Heart right ventricle (tissue), 16 donors: ENCODE data around the gene PPP2R2B. TPM values are rescaled to one million over a fixed set of nuclear protein-coding genes. Genes with fewer than 3 reads are reported as not detected.

Source experiments
- ATAC-seq, 8 donors: fragments of 200-7000 bp; cut with Tn5 transposase; one replicate each; pipeline ENCODE4 v1.9.1; 2020; ENCODE audit warnings: mild to moderate bottlenecking in 8 of 8, moderate library complexity in 8 of 8, moderate number of reproducible peaks in 1 of 8
- DNase-seq, 2 donors: peaks; one replicate each; pipeline ENCODE4 v3.0.0-alpha.2; 2020
- H3K27ac ChIP-seq, 10 donors: fragments of 200-600 bp; sonication (generic) in 2 of 10; one replicate each; pipeline versions ENCODE4 v1.5.0 to v1.8.0; 2020 to 2022; ENCODE audit warnings: mild to moderate bottlenecking in 3 of 10
- H3K27me3 ChIP-seq, 7 donors: fragments of 200-600 bp; one replicate each; pipeline ENCODE4 v1.8.0; 2021 to 2022; ENCODE audit warnings: mild to moderate bottlenecking in 2 of 7
- H3K36me3 ChIP-seq, 9 donors: fragments of 200-600 bp; sonication (generic) in 1 of 9; one replicate each; pipeline versions ENCODE4 v1.5.0 to v1.8.0; 2020 to 2022; ENCODE audit warnings: mild to moderate bottlenecking in 2 of 9
- H3K4me1 ChIP-seq, 9 donors: fragments of 200-600 bp; sonication (generic) in 1 of 9; one replicate each; pipeline versions ENCODE4 v1.5.0 to v1.8.0; 2020 to 2022; ENCODE audit warnings: mild to moderate bottlenecking in 4 of 9
- H3K4me3 ChIP-seq, 10 donors: fragments of 200-600 bp; sonication (generic) in 2 of 10; one replicate each; pipeline versions ENCODE4 v1.5.0 to v1.8.0; 2020 to 2022; ENCODE audit warnings: mild to moderate bottlenecking in 7 of 10, moderate library complexity in 2 of 10
- H3K9me3 ChIP-seq, 11 donors: fragments of 200-600 bp in 10 of 11; sonication (generic) in 2 of 11; one replicate each; pipeline versions ENCODE4 v1.5.0 to v1.8.0; 2013 to 2022; ENCODE audit warnings: mild to moderate bottlenecking in 2 of 11, control low read depth in 1 of 11, moderate library complexity in 1 of 11
- CTCF ChIP-seq, 9 donors: fragments of 200-600 bp; sonication (generic) in 2 of 9; IDR thresholded peaks; one replicate each; pipeline versions ENCODE4 v1.5.0 to v1.8.0; 2021 to 2022; ENCODE audit warnings: antibody characterized with exemption in 9 of 9, mild to moderate bottlenecking in 5 of 9, moderate library complexity in 1 of 9
- WGBS, 2 donors: extraction: QIAGEN DNeasy Blood & Tissue Kit; methylation state at CpG; one replicate each; pipeline ENCODE4 v1.1.7; 2013; ENCODE audit warnings: inconsistent platforms in 1 of 2; 5-methylcytosine and 5-hydroxymethylcytosine counted together
- intact Hi-C, 10 donors: fragments of 100-400 bp; cut with DNase I; formaldehyde crosslinking; loops; one replicate each; pipeline versions ENCODE4 v1.11.1 to v1.14.2; 2022
- polyA plus RNA-seq, 2 donors: library from polyadenylated mRNA; stranded (reverse); fragments of 200-250 nt; gene quantifications; one replicate each; pipeline ENCODE4 v1.2.3, GENCODE V29; 2013
- total RNA-seq, 10 donors: library from RNA; stranded (reverse); fragmentation: NEBNext Ultra II Directional in 3 of 10; extraction: Animal tissue kit (Norgen Biotek cat#: 25700) in 3 of 10; gene quantifications; one replicate each; pipeline versions ENCODE4 v1.2.1 to v1.2.4, GENCODE V29; 2021 to 2023
- donor health status: Arrhythmogenic right ventricular cardiomyopathy.
- donor health status: ischemic (EF 13 %, LVEDD 7.1; RV severe dilation, severe dysfunction).
- donor health status: healthy with polysubstance abuse.
- donor health status: DM: no; HTN: yes; CAD: no.
- donor health status: DM: no; HTN: no; CAD: no.
- donor health status: ischemic (EF 25% LVEDD 6.9; RV normal size, moderate dysfunction).
- donor health status: ischemic (EF 25% LVEDD 5.7; RV mildly dilated, moderate dysfunction).
- donor health status: healthy.
- donor health status: DM: yes; HTN: yes; CAD: no.
- donor health status: Ischemic cardiomyopathy.
- donor health status: ischemic (EF 35%, LVEDD 5.7; RV mildly dilated, moderate dysfunction).
- donor health status: nonischemic (EF 11% LVEDD 7.7; RV severe dilation, severe dysfunction).
- donor health status: DM: yes; HTN: yes; CAD: no.
- donor health status: PGD.
- donor health status: ischemic (EF 29% LVEDD 5.4; RV normal size, mild dysfunction).
- donor health status: nonischemic (EF 23%, LVEDD 6.1; RV moderate dilation, normal function).

PPP2R2B gene
- total and polyA plus RNA-seq, 12 donors: 0.05 to 1.8 (median 0.57) TPM; not detected in 2

GRCh38 chr5:146756546-146756945 is 122.0 kb downstream of the PPP2R2B start:
- H3K36me3 ChIP-seq: no peaks in the 10 kb centered on the region
- no peak overlapping the region for H3K4me3 ChIP-seq
- intact Hi-C loops: no loop called here
- ATAC-seq: no peak
- TF ChIP-seq CTCF (IDR thresholded peaks at IDR 0.05): no peak
- H3K27me3 ChIP-seq: peaks cover 0 to 7% (median 0%) of the 10 kb centered on the region in 7 donors
- 38 to 57% methylated on average over 1 of the region's 1 CpG for WGBS, 2 donors
- no peaks in the 10 kb centered on the region for H3K9me3 ChIP-seq
- no peak for DNase-seq
- H3K27ac ChIP-seq: no peak overlapping the region
- H3K4me1 ChIP-seq: peaks cover 0 to 10% (median 0%) of the 10 kb centered on the region in 9 donors

- no peak overlapping the region for H3K27ac ChIP-seq
- H3K4me3 ChIP-seq: no peak overlapping the region
- DNase-seq (no peak), ATAC-seq (no peak)
- WGBS, 2 donors: 76 to 78% methylated on average over 2 of the region's 2 CpGs
- no peak for TF ChIP-seq CTCF (IDR thresholded peaks at IDR 0.05)
- H3K27me3 ChIP-seq: peaks cover 0 to 7% (median 0%) of the 10 kb centered on the region in 7 donors
- H3K9me3 ChIP-seq: no peaks in the 10 kb centered on the region
- no peaks in the 10 kb centered on the region for H3K36me3 ChIP-seq
- peaks cover 0 to 10% (median 0%) of the 10 kb centered on the region in 9 donors for H3K4me1 ChIP-seq
- intact Hi-C loops: no loop called here
Measured at GRCh38 chr5:146755793-146756192, 122.8 kb downstream of the PPP2R2B start.

- no peak for TF ChIP-seq CTCF (IDR thresholded peaks at IDR 0.05)
- intact Hi-C loops: no loop called here
- Histone ChIP-seq H3K9me3 (no peaks in the 10 kb centered on the region), H3K27ac (no peak overlapping the region), H3K4me1 (peaks cover 0 to 10% (median 0%) of the 10 kb centered on the region in 9 donors), H3K27me3 (peaks cover 0 to 7% (median 0%) of the 10 kb centered on the region in 7 donors), H3K36me3 (no peaks in the 10 kb centered on the region), H3K4me3 (no peak overlapping the region)
- DNase-seq (no peak), ATAC-seq (no peak)
Measured at GRCh38 chr5:146754621-146755020, 123.9 kb downstream of the PPP2R2B start.

- Histone ChIP-seq H3K36me3 (no peaks in the 10 kb centered on the region), H3K4me3 (no peak overlapping the region), H3K27ac (no peak overlapping the region), H3K4me1 (peaks cover 0 to 10% (median 0%) of the 10 kb centered on the region in 9 donors), H3K9me3 (peaks cover 0 to 5% (median 0%) of the 10 kb centered on the region in 11 donors), H3K27me3 (peaks cover 0 to 7% (median 0%) of the 10 kb centered on the region in 7 donors)
- 62 to 71% methylated on average over 2 of the region's 2 CpGs for WGBS, 2 donors
- no peak for ATAC-seq
- no peak for DNase-seq
- intact Hi-C loops: no loop called here
- TF ChIP-seq CTCF (IDR thresholded peaks at IDR 0.05): no peak
Measured at GRCh38 chr5:146753641-146754040, 124.9 kb downstream of the PPP2R2B start.
